ENCODE results near the gene TRNP1.

The TRNP1 gene

DNA sequence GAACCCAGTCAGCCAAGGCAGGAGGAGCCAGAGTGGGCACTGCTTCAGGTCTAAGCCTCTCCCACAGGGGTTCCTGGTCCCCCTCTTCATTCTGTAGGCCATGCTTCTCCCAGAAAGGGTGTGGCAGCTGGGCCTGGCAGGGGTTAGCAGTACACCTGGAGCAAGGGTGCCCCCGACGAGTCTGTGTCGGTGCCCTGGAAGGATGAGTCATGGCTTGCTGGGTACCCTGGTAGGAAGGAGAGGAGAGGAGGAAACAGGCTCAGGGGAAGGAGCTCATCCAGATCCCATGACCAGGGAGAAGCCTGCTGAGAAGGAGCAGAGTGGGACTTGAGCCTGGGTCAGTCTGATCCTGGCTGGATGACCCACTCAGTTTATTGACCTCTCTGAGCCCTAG, 43.6 kb upstream of the TRNP1 start:
- no peak overlapping the region for H3K4me3 ChIP-seq (ENCODE audit: control insufficient read depth in 1 of 7, extremely low read depth in 1 of 7, insufficient read depth in 4 of 7, low read depth in 2 of 7, low read length in 6 of 7)
- no peak for DNase-seq
- ChIA-PET POLR2A (no interaction called here), CTCF (interaction anchor here (0.8 kb wide), 1 partner anchor 13 kb away, joined by 3 read pairs; no protein-coding TSS in a partner anchor)
- no peak overlapping the region for H3K27ac ChIP-seq (ENCODE audit: insufficient read depth in 1 of 2, low read depth in 1 of 2, low read length in 2 of 2, poor library complexity in 1 of 2, severe bottlenecking in 2 of 2)
- H3K4me1 ChIP-seq (ENCODE audit: control extremely low read depth in 1 of 4, control insufficient read depth in 4 of 4, insufficient read depth in 4 of 4, low read length in 3 of 4), result no peaks in the 10 kb centered on the region
- no peaks in the 10 kb centered on the region for H3K27me3 ChIP-seq (replicated peaks in 2 of 5; ENCODE audit: control insufficient read depth in 4 of 5, insufficient read depth in 5 of 5, low read length in 4 of 5)
- WGBS (ENCODE audit: insufficient coverage), result 86% methylated on average over 1 of the region's 3 CpGs
- H3K9me3 ChIP-seq (ENCODE audit: control extremely low read depth in 1 of 5, control insufficient read depth in 4 of 5, insufficient read depth in 2 of 5, low read depth in 1 of 5, low read length in 4 of 5), result no peaks in the 10 kb centered on the region
- peaks cover 0 to 22% (median 16%) of the 10 kb centered on the region in 4 experiments for H3K36me3 ChIP-seq (ENCODE audit: control insufficient read depth in 4 of 4, insufficient read depth in 4 of 4, low read length in 3 of 4)

DNA sequence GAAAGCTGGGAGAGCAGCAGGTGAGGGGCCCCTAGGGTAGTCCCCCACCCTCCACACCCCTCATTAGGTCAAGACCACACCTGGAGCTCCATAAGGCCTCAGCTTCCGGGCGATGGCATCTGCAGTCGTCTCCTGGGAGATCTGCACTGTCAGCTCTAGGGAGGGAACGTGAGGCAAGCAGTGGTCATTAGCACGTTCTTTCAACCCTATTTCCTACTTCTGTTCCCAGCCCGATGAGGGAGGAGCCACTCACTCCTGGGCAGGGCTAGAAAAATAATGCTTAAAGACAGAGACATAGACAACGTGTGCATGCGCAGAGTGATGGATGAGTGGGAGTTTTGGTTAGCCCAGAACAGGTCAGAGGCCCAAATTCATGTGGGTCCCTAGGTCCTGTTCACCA, 42.9 kb upstream of the TRNP1 start:
- H3K27ac ChIP-seq (ENCODE audit: insufficient read depth in 1 of 2, low read depth in 1 of 2, low read length in 2 of 2, poor library complexity in 1 of 2, severe bottlenecking in 2 of 2), result no peak overlapping the region
- DNase-seq, result no peak
- H3K4me1 ChIP-seq (ENCODE audit: control extremely low read depth in 1 of 4, control insufficient read depth in 4 of 4, insufficient read depth in 4 of 4, low read length in 3 of 4), result no peaks in the 10 kb centered on the region
- H3K9me3 ChIP-seq (ENCODE audit: control extremely low read depth in 1 of 5, control insufficient read depth in 4 of 5, insufficient read depth in 2 of 5, low read depth in 1 of 5, low read length in 4 of 5), result no peaks in the 10 kb centered on the region
- ChIA-PET CTCF (interaction anchor here (0.8 to 1.1 kb wide), 2 partner anchors 12 to 68 kb away, joined by 3 read pairs; no protein-coding TSS in a partner anchor), POLR2A (interaction anchor here (0.6 kb wide), 1 partner anchor 418 kb away, joined by 3 read pairs; no protein-coding TSS in a partner anchor)
- no peak overlapping the region for H3K4me3 ChIP-seq (ENCODE audit: control insufficient read depth in 1 of 7, extremely low read depth in 1 of 7, insufficient read depth in 4 of 7, low read depth in 2 of 7, low read length in 6 of 7)
- H3K27me3 ChIP-seq (replicated peaks in 2 of 5; ENCODE audit: control insufficient read depth in 4 of 5, insufficient read depth in 5 of 5, low read length in 4 of 5), result no peaks in the 10 kb centered on the region
- peaks cover 0 to 16% (median 11%) of the 10 kb centered on the region in 4 experiments for H3K36me3 ChIP-seq (ENCODE audit: control insufficient read depth in 4 of 4, insufficient read depth in 4 of 4, low read length in 3 of 4)
- WGBS (ENCODE audit: insufficient coverage), result 87% methylated on average over 8 of the region's 8 CpGs

DNA sequence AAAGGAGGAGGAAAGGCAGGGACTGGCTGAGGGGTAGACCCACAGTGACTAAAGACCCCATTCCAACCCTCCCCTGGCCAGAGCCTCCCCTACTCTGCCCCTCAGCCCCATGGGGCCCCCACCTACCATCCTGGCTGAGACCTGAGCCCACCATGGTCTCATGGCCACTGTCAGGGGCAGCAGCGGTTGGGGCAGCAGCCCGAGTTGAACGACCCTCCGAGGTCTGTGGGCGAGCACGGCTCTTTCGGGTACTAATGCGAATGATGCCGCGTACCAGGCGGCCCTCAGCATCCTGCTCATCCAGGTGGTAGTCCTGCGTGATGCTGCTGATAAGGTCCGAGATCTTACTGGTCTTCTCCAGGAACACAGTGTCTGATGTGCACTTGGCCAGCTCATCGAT, 42.3 kb upstream of the TRNP1 start:
- DNase-seq, result no peak
- Histone ChIP-seq H3K36me3 (ENCODE audit: control insufficient read depth in 4 of 4, insufficient read depth in 4 of 4, low read length in 3 of 4) (peaks cover 0 to 10% (median 6%) of the 10 kb centered on the region in 4 experiments), H3K4me3 (ENCODE audit: control insufficient read depth in 1 of 7, extremely low read depth in 1 of 7, insufficient read depth in 4 of 7, low read depth in 2 of 7, low read length in 6 of 7) (no peak overlapping the region), H3K9me3 (ENCODE audit: control extremely low read depth in 1 of 5, control insufficient read depth in 4 of 5, insufficient read depth in 2 of 5, low read depth in 1 of 5, low read length in 4 of 5) (peaks cover under 1 to 5% (median 4%) of the 10 kb centered on the region in 5 experiments), H3K27me3 (replicated peaks in 2 of 5; ENCODE audit: control insufficient read depth in 4 of 5, insufficient read depth in 5 of 5, low read length in 4 of 5) (peaks cover 0 to 2% (median 0%) of the 10 kb centered on the region in 5 experiments), H3K27ac (ENCODE audit: insufficient read depth in 1 of 2, low read depth in 1 of 2, low read length in 2 of 2, poor library complexity in 1 of 2, severe bottlenecking in 2 of 2) (no peak overlapping the region), H3K4me1 (ENCODE audit: control extremely low read depth in 1 of 4, control insufficient read depth in 4 of 4, insufficient read depth in 4 of 4, low read length in 3 of 4) (no peaks in the 10 kb centered on the region)
- ChIA-PET POLR2A (no interaction called here), CTCF (interaction anchor here (1.1 kb wide), 1 partner anchor 68 kb away, joined by 3 read pairs; no protein-coding TSS in a partner anchor)
- WGBS (ENCODE audit: insufficient coverage), result 98% methylated on average over 14 of the region's 14 CpGs

DNA sequence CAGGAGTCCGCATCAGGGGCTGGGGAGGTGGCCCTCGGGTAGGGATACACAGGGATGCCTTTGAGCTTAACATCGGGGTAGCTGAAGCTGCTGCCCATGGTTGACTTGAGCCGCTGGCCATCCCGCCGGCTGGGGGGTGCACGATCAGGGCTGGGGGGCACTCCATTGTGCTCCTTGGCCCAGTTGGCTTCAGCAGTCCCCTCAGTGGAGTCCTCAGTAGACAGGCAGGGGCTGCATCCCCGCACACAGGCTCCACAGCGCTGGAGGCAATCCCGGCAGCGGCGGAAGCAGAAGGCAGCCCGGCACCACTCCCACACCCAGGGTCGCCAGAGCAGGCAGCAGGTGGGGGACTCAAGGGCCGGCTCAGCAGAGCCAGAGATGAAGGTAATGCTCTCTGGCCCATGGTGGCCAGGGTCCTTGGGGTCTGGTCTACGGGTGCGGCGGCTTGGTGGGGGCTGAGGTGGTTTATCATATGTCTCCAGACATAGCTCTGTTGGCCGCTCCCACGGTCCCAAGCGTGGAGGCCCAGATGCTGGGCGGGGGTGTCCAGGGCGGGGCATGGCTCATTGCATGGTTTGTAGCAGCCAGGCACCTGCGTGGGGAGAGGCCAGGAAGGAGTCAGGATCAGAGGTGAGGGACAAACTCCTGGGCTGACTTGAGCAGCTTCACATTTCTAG, 41.5 kb upstream of the TRNP1 start:
- 93% methylated on average over 19 of the region's 24 CpGs for WGBS (ENCODE audit: insufficient coverage)
- Histone ChIP-seq H3K27me3 (replicated peaks in 2 of 5; ENCODE audit: control insufficient read depth in 4 of 5, insufficient read depth in 5 of 5, low read length in 4 of 5) (peaks cover 0 to 7% (median 2%) of the 10 kb centered on the region in 5 experiments), H3K4me1 (ENCODE audit: control extremely low read depth in 1 of 4, control insufficient read depth in 4 of 4, insufficient read depth in 4 of 4, low read length in 3 of 4) (no peaks in the 10 kb centered on the region), H3K36me3 (ENCODE audit: control insufficient read depth in 4 of 4, insufficient read depth in 4 of 4, low read length in 3 of 4) (peaks cover 0 to 3% (median 3%) of the 10 kb centered on the region in 4 experiments), H3K9me3 (ENCODE audit: control extremely low read depth in 1 of 5, control insufficient read depth in 4 of 5, insufficient read depth in 2 of 5, low read depth in 1 of 5, low read length in 4 of 5) (peaks cover 2 to 10% (median 6%) of the 10 kb centered on the region in 5 experiments), H3K27ac (ENCODE audit: insufficient read depth in 1 of 2, low read depth in 1 of 2, low read length in 2 of 2, poor library complexity in 1 of 2, severe bottlenecking in 2 of 2) (no peak overlapping the region), H3K4me3 (ENCODE audit: control insufficient read depth in 1 of 7, extremely low read depth in 1 of 7, insufficient read depth in 4 of 7, low read depth in 2 of 7, low read length in 6 of 7) (no peak overlapping the region)
- DNase-seq, result no peak
- ChIA-PET CTCF (interaction anchor here (0.6 kb wide), 1 partner anchor 8 kb away, joined by 3 read pairs; no protein-coding TSS in a partner anchor), POLR2A (no interaction called here)

DNA sequence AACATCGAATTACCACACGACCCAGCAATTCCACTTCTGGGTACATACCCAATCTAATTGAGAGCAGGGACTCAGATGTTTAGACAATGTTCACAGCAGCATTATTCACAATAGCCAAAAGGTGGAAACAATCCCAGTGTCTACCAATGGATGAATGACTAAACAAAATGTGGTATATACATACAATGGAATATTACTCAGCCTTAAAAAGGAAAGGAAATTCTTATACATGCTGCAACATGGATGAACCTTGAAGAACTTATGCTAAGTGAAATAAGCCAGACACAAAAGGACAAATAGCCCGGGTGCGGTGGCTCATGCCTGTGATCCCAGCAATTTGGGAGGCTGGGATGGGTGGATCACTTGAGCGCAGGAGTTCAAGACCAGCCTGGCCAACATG, 40.1 kb upstream of the TRNP1 start:
- peaks cover 0 to 17% (median 8%) of the 10 kb centered on the region in 5 experiments for H3K27me3 ChIP-seq (replicated peaks in 2 of 5; ENCODE audit: control insufficient read depth in 4 of 5, insufficient read depth in 5 of 5, low read length in 4 of 5)
- CTCF ChIA-PET, result no interaction called here
- POLR2A ChIA-PET, result no interaction called here
- 100% methylated on average over 4 of the region's 5 CpGs for WGBS (ENCODE audit: insufficient coverage)
- peaks cover 2 to 10% (median 6%) of the 10 kb centered on the region in 5 experiments for H3K9me3 ChIP-seq (ENCODE audit: control extremely low read depth in 1 of 5, control insufficient read depth in 4 of 5, insufficient read depth in 2 of 5, low read depth in 1 of 5, low read length in 4 of 5)
- no peak overlapping the region for H3K4me3 ChIP-seq (ENCODE audit: control insufficient read depth in 1 of 7, extremely low read depth in 1 of 7, insufficient read depth in 4 of 7, low read depth in 2 of 7, low read length in 6 of 7)
- H3K4me1 ChIP-seq (ENCODE audit: control extremely low read depth in 1 of 4, control insufficient read depth in 4 of 4, insufficient read depth in 4 of 4, low read length in 3 of 4), result no peaks in the 10 kb centered on the region
- H3K36me3 ChIP-seq (ENCODE audit: control insufficient read depth in 4 of 4, insufficient read depth in 4 of 4, low read length in 3 of 4), result no peaks in the 10 kb centered on the region
- no peak for DNase-seq
- H3K27ac ChIP-seq (ENCODE audit: insufficient read depth in 1 of 2, low read depth in 1 of 2, low read length in 2 of 2, poor library complexity in 1 of 2, severe bottlenecking in 2 of 2), result no peak overlapping the region

DNA sequence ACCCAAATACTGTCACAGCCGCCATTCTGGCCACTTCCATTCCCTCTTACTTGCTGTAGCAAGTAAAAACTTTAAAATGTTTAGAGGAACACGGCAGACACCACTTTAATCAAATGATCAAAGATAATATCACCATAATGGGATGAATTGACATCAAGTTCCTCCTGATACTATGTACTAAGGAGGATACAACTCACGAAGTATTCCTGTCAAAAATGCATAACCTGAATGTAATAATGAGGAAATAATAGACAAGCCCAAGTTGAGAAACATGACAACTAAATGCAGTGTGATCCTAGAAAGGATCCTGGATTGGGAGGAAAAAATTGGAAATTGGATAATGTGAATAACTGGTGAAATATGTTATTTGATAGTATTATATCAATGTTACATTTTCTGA, 37.2 kb upstream of the TRNP1 start:
- Histone ChIP-seq H3K4me1 (ENCODE audit: control extremely low read depth in 1 of 4, control insufficient read depth in 4 of 4, insufficient read depth in 4 of 4, low read length in 3 of 4) (peaks cover 0 to 16% (median 12%) of the 10 kb centered on the region in 4 experiments), H3K9me3 (ENCODE audit: control extremely low read depth in 1 of 5, control insufficient read depth in 4 of 5, insufficient read depth in 2 of 5, low read depth in 1 of 5, low read length in 4 of 5) (peaks cover 2 to 10% (median 6%) of the 10 kb centered on the region in 5 experiments), H3K36me3 (ENCODE audit: control insufficient read depth in 4 of 4, insufficient read depth in 4 of 4, low read length in 3 of 4) (no peaks in the 10 kb centered on the region), H3K27ac (ENCODE audit: insufficient read depth in 1 of 2, low read depth in 1 of 2, low read length in 2 of 2, poor library complexity in 1 of 2, severe bottlenecking in 2 of 2) (no peak overlapping the region), H3K27me3 (replicated peaks in 2 of 5; ENCODE audit: control insufficient read depth in 4 of 5, insufficient read depth in 5 of 5, low read length in 4 of 5) (peaks cover 6 to 45% (median 28%) of the 10 kb centered on the region in 5 experiments), H3K4me3 (ENCODE audit: control insufficient read depth in 1 of 7, extremely low read depth in 1 of 7, insufficient read depth in 4 of 7, low read depth in 2 of 7, low read length in 6 of 7) (no peak overlapping the region)
- ChIA-PET POLR2A (no interaction called here), CTCF (interaction anchor here (1.8 kb wide), 1 partner anchor 10 kb away, joined by 5 read pairs; no protein-coding TSS in a partner anchor)
- 100% methylated on average over 2 of the region's 3 CpGs for WGBS (ENCODE audit: insufficient coverage)
- DNase-seq, result no peak

DNA sequence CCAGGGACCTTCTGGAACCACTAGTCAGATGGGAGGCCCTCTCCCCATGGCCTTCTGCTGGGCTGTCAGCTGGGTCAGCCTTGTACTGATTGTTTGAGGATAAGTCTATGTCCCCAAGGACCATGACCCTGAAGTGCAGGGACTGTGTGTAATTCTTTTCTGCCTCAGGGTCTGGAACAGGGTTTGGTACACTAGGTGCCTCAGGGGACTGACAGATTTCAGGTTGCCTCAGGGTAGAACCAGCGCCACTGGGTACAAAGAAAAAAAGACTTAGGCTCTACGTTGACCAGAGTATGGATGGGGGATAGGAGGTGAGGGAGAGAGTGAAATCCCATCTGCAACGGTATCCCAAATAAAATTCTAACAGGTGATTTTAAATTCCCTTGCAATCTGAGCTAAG, 36.2 kb upstream of the TRNP1 start:
- no peak for DNase-seq
- Histone ChIP-seq H3K27ac (ENCODE audit: insufficient read depth in 1 of 2, low read depth in 1 of 2, low read length in 2 of 2, poor library complexity in 1 of 2, severe bottlenecking in 2 of 2) (no peak overlapping the region), H3K36me3 (ENCODE audit: control insufficient read depth in 4 of 4, insufficient read depth in 4 of 4, low read length in 3 of 4) (no peaks in the 10 kb centered on the region), H3K4me3 (ENCODE audit: control insufficient read depth in 1 of 7, extremely low read depth in 1 of 7, insufficient read depth in 4 of 7, low read depth in 2 of 7, low read length in 6 of 7) (no peak overlapping the region), H3K9me3 (ENCODE audit: control extremely low read depth in 1 of 5, control insufficient read depth in 4 of 5, insufficient read depth in 2 of 5, low read depth in 1 of 5, low read length in 4 of 5) (peaks cover 2 to 10% (median 6%) of the 10 kb centered on the region in 5 experiments), H3K27me3 (replicated peaks in 2 of 5; ENCODE audit: control insufficient read depth in 4 of 5, insufficient read depth in 5 of 5, low read length in 4 of 5) (peaks cover 6 to 51% (median 30%) of the 10 kb centered on the region in 5 experiments), H3K4me1 (ENCODE audit: control extremely low read depth in 1 of 4, control insufficient read depth in 4 of 4, insufficient read depth in 4 of 4, low read length in 3 of 4) (peaks cover 0 to 16% (median 13%) of the 10 kb centered on the region in 4 experiments)
- 100% methylated on average over 3 of the region's 3 CpGs for WGBS (ENCODE audit: insufficient coverage)
- ChIA-PET CTCF (interaction anchor here (1.8 kb wide), 1 partner anchor 9 kb away, joined by 5 read pairs; no protein-coding TSS in a partner anchor), POLR2A (no interaction called here)

Data from common myeloid progenitor, CD34-positive (primary cell).